PC-9 (cell line): ENCODE data around the gene AFG1L.

Experiments used
- EZH2 ChIP-seq: fragments of 200-600 bp; sonication (generic); IDR thresholded peaks from 2 replicates; pipeline ENCODE4 v1.8.0; 2017; ENCODE audit warnings: antibody characterized with exemption, low read depth
- TF ChIP-seq, protein P1 (sequence below): fragments of 200-600 bp; sonication (generic); conservative IDR thresholded peaks from 2 replicates; pipeline ENCODE4 v1.6.1; 2017; ENCODE audit warnings: mixed run types, antibody characterized with exemption, mild to moderate bottlenecking, moderate library complexity

DNA sequence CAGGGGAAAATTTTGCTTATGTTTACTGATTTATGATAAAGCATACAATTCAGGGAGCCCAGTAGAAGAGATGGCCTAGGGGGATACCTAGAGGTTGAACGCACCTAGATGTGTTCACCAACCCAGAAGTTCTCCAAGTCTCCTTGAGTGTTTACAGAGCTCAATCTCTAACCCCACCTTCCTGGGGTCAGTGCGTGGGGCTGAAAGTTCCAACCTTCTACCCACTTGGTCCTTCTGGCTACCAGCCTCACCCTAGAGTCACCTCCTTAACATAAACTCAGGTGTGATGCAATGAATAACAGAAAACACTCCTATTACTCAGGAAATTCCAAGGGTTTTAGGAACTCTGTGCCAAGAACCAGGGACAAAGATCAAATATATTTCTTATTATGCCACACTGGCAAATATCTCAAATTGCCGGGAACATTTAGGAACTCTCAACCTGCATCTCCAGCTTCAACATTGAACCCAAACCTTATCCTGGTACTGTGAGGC, 26.4 kb downstream of the AFG1L start:
- TF ChIP-seq, protein P1, sequence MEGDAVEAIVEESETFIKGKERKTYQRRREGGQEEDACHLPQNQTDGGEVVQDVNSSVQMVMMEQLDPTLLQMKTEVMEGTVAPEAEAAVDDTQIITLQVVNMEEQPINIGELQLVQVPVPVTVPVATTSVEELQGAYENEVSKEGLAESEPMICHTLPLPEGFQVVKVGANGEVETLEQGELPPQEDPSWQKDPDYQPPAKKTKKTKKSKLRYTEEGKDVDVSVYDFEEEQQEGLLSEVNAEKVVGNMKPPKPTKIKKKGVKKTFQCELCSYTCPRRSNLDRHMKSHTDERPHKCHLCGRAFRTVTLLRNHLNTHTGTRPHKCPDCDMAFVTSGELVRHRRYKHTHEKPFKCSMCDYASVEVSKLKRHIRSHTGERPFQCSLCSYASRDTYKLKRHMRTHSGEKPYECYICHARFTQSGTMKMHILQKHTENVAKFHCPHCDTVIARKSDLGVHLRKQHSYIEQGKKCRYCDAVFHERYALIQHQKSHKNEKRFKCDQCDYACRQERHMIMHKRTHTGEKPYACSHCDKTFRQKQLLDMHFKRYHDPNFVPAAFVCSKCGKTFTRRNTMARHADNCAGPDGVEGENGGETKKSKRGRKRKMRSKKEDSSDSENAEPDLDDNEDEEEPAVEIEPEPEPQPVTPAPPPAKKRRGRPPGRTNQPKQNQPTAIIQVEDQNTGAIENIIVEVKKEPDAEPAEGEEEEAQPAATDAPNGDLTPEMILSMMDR = no peak
- TF ChIP-seq EZH2 = no peak
